Prostate gland (tissue), 2 donors: Measurements from ENCODE around the gene DNAJC22.

Source experiments
- POLR2A ChIP-seq: fragments of 450-650 bp; IDR thresholded peaks from one replicate; pipeline ENCODE4 v1.6.1; 2016; ENCODE audit warnings: antibody characterized with exemption, mild to moderate bottlenecking
- POLR2AphosphoS5 ChIP-seq: sonication (generic); formaldehyde crosslinking; IDR thresholded peaks from one replicate; pipeline ENCODE4 v1.6.1; 2017; ENCODE audit warnings: antibody characterized with exemption
- TF ChIP-seq, protein P1 (sequence below), 4 experiments: fragments of 200-600 bp in 2 of 4; fragments of 450-650 bp in 2 of 4; sonication (generic) in 2 of 4; IDR thresholded peaks; 1 replicate in 3 of 4; 2 replicates in 1 of 4; pipeline ENCODE4 v1.5.1; 2016 to 2019; ENCODE audit warnings: antibody characterized with exemption in 4 of 4, mild to moderate bottlenecking in 2 of 4, moderate library complexity in 2 of 4

- TF ChIP-seq, protein P1, sequence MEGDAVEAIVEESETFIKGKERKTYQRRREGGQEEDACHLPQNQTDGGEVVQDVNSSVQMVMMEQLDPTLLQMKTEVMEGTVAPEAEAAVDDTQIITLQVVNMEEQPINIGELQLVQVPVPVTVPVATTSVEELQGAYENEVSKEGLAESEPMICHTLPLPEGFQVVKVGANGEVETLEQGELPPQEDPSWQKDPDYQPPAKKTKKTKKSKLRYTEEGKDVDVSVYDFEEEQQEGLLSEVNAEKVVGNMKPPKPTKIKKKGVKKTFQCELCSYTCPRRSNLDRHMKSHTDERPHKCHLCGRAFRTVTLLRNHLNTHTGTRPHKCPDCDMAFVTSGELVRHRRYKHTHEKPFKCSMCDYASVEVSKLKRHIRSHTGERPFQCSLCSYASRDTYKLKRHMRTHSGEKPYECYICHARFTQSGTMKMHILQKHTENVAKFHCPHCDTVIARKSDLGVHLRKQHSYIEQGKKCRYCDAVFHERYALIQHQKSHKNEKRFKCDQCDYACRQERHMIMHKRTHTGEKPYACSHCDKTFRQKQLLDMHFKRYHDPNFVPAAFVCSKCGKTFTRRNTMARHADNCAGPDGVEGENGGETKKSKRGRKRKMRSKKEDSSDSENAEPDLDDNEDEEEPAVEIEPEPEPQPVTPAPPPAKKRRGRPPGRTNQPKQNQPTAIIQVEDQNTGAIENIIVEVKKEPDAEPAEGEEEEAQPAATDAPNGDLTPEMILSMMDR (IDR thresholded peaks at IDR 0.05): no peak
- TF ChIP-seq POLR2A (no peak), POLR2AphosphoS5 (no peak)
Measured at GRCh38 chr12:49314811-49315210, 31.9 kb upstream of the DNAJC22 start.
